ENCODE data around the gene PCDH1. TPM values are rescaled to one million over a fixed set of nuclear protein-coding genes. Genes with fewer than 3 reads are reported as not detected.

The PCDH1 gene
- total RNA-seq, 3 donors from 2014 or later, result 75.1 to 159 (median 127) TPM

- no peak for TF ChIP-seq CTCF (IDR thresholded peaks at IDR 0.05)
- Histone ChIP-seq H3K9me3 (no peaks in the 10 kb centered on the region), H3K4me3 (no peak overlapping the region), H3K36me3 (ENCODE audit: low read depth) (no peaks in the 10 kb centered on the region), H3K4me1 (ENCODE audit: low read depth) (no peaks in the 10 kb centered on the region)
- intact Hi-C loops (cut with DNase I, micrococcal nuclease), result no loop called here
- DNase-seq (no peak), ATAC-seq (no peak)
Observed at GRCh38 chr5:141815796-141816180, 62.4 kb downstream of the PCDH1 start.

GRCh38 chr5:141815051-141815795, 63.0 kb downstream of the PCDH1 start:
- Histone ChIP-seq H3K4me3 (no peak overlapping the region), H3K9me3 (no peaks in the 10 kb centered on the region), H3K4me1 (ENCODE audit: low read depth) (no peaks in the 10 kb centered on the region), H3K36me3 (ENCODE audit: low read depth) (no peaks in the 10 kb centered on the region)
- DNase-seq, result no peak
- TF ChIP-seq CTCF (IDR thresholded peaks at IDR 0.05), result no peak
- ATAC-seq, result no peak
- intact Hi-C loops (cut with DNase I, micrococcal nuclease), result no loop called here

GRCh38 chr5:141814064-141814964, 63.9 kb downstream of the PCDH1 start:
- Histone ChIP-seq H3K36me3 (ENCODE audit: low read depth) (no peaks in the 10 kb centered on the region), H3K4me1 (ENCODE audit: low read depth) (no peaks in the 10 kb centered on the region), H3K9me3 (no peaks in the 10 kb centered on the region), H3K4me3 (no peak overlapping the region)
- ATAC-seq (peak; percentile 73), DNase-seq (peak in 2 of 3 donors; percentile 77 to 85)
- intact Hi-C loops (cut with DNase I, micrococcal nuclease), result no loop called here
- TF ChIP-seq CTCF (IDR thresholded peaks at IDR 0.05), result peak; percentile 46

- H3K36me3 ChIP-seq (ENCODE audit: low read depth), result no peaks in the 10 kb centered on the region
- no peak for TF ChIP-seq CTCF (IDR thresholded peaks at IDR 0.05)
- H3K4me1 ChIP-seq (ENCODE audit: low read depth), result no peaks in the 10 kb centered on the region
- intact Hi-C loops (cut with DNase I, micrococcal nuclease), result no loop called here
- ATAC-seq (no peak), DNase-seq (no peak)
- H3K4me3 ChIP-seq, result no peak overlapping the region
- H3K9me3 ChIP-seq, result no peaks in the 10 kb centered on the region
Observed at GRCh38 chr5:141812512-141812911, 65.7 kb downstream of the PCDH1 start.

GRCh38 chr5:141811287-141812155, 66.7 kb downstream of the PCDH1 start:
- peak; percentile 46 for ATAC-seq
- Histone ChIP-seq H3K4me3 (no peak overlapping the region), H3K36me3 (ENCODE audit: low read depth) (no peaks in the 10 kb centered on the region), H3K4me1 (ENCODE audit: low read depth) (no peaks in the 10 kb centered on the region), H3K9me3 (no peaks in the 10 kb centered on the region)
- DNase-seq, result no peak
- TF ChIP-seq CTCF (IDR thresholded peaks at IDR 0.05), result peak; percentile 32
- intact Hi-C loops (cut with DNase I, micrococcal nuclease), result no loop called here
